HG03558 (cell line): ENCODE measurements around the gene CORO7.

Experiments
- ATAC-seq: cut with Tn5 transposase; IDR thresholded peaks from one replicate; pipeline ENCODE4 v1.9.1; 2021; ENCODE audit warnings: moderate number of reproducible peaks; ENCODE audit not compliant: unreplicated experiment; ENCODE audit errors: extremely low read depth

The CORO7 gene

DNA sequence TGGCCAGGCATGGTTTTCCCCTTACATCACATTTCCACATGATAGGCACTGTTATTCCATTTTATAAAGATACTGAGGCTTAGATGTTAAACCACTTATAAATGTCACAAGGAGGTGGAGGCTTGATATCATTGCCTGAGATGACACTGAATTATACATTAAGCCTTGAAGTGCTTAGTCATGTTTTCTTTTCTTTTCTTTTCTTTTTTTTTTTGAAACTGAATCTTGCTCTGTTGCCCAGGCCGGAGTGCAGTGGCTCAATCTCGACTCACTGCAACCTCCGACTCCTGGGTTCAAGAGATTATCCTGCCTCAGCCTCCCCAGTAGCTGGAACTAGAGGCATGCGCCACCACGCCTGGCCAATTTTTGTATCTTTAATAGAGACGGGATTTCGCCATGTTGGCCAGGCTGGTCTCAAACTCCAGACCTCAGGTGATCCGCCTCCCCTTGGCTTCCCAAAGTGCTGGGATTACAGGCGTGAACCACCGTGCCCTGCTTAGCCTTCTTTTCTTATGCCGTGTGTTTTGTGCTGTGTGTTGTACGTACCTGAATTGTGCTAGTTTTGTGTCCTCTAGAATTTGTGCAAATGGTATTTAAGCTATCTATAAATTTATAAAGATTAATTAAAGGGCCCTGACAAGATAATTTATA is 10.5 kb upstream of the CORO7 start:
- ATAC-seq = no peak

GRCh38 chr16:4426021-4426684 is 9.8 kb upstream of the CORO7 start:
- ATAC-seq = no peak

GRCh38 chr16:4425378-4426020 is 9.1 kb upstream of the CORO7 start, which contains the start of gene DNAJA3:
Gene DNAJA3, plus strand, starts transcription at chr16:4425868. Its CDS starts 14 bp downstream, at chr16:4425882.
- ATAC-seq = peak; percentile 82

- ATAC-seq = no peak
These were observed 4.2 kb upstream of the CORO7 start for GRCh38 chr16:4420505-4421105.

DNA sequence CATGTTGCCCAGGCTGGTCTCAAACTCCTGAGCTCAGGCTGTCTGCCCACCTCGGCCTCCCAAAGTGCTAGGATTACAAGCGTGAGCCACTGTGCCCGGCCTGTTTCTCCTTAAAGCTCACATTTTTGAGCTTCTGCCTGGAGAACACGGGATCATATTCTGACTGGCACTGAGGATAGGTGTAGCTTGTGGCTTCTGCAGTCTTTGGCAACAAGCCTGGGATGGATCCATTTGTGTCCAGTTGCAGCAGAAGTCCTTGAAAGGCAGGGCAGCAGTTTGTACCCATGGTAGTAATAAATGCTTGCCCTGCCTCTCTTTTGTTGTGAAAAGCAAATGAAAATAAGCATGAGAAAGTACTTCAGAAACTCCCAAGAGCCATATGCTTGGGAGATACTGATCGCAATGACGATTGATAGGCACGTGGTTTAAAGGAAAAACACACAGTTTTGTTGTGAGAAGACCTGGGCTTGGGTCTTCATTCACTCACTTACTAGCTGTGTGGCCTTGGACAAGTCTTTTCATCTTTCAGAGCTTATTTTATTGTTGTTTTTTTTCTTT is 3.1 kb upstream of the CORO7 start:
- ATAC-seq = no peak

DNA sequence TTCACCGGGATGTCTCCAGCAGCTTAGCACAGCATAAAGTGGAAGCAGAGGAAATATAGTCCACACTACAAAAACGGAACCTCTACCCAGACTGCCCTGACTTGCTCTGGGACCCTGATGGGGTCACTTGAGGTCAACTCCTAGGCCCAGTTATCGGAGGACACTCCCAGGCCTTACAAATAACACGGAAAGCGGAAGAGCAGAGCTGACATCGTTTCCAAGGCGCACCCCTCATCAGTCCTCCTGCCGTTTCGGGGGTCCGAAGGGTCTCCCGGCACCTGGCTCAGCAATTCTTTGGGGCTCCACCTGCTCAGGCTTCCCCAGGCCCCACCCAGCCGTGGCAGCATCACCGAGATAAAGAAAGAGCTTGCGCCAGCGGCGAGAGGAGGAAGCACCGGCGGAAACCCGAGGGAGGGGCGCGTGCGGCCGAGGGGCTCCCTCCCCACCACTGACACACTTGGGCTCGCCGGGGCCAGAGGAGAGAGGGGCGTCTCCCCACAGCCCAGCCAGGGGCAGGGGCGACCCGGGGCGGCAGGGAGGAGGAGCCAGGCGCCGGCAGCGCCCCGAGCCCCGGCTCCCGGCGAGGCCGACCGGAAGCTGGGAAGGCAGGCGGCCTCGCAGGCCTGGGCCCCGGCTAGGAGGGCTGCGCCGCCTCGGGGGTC is 727 bp downstream of the CORO7 start:
- ATAC-seq = no peak

DNA sequence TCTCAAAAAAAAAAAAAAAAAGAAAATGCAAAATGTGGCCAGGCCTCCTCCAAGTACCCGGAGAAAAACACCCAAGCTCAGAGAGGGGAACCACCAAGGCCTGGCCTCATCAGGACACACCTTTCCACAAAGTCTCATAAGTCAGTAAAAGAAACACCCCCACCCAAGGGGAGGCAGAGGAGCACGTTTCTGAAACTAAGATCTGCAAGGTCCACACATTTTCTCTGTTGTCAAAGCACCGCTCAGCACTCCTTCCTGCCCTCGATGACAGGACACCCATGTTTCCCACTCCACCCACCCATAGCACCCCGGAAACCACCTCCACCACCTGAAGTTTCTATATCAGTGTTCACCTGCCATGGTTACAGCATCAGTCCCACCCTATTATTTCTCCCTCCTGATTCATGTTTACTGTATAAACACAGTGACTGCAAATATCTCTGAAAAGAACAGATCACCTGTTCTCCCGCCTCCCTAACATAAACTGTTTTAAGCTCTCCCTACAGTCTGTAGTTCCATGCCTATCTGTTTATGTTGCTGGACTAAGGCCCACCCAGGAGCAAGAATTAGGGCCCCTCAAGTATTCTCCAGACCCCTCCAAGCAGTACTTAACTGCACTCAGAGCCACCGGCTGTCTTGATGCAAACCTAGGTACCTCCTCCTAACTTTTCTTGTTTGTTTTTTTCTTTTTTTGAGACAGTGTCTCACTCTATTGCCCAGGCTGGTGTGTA is 2.0 kb downstream of the CORO7 start:
- peak; percentile 48 for ATAC-seq

DNA sequence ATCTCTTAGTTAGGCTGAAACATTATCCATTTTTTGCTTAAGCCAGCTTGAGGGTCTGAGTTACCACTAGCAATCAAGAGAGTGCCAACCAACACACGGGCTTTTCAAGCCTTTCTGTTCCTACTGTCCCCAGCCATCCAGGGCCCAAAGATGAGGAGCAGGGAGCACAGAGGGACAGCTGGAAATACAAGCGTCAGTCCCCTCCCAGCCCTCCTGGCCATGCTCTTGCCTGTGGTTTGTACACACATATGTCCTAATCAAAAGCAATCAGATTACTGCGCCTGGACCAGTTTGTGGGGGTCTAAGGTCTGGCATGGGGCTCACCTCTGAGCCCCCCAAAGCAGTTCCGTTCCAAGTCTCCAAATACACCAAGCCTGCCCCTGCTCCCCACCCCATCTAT is 3.5 kb downstream of the CORO7 start:
- no peak for ATAC-seq

GRCh38 chr16:4412159-4412558 is 4.2 kb downstream of the CORO7 start:
- ATAC-seq = no peak

- ATAC-seq = no peak
These were observed 4.7 kb downstream of the CORO7 start for GRCh38 chr16:4411684-4412083.

GRCh38 chr16:4410335-4411075 is 5.9 kb downstream of the CORO7 start:
- ATAC-seq = no peak

GRCh38 chr16:4409081-4409932 is 7.1 kb downstream of the CORO7 start:
- no peak for ATAC-seq

- ATAC-seq = no peak
These were observed 8.1 kb downstream of the CORO7 start for GRCh38 chr16:4408323-4408690.

GRCh38 chr16:4407543-4408322 is 8.7 kb downstream of the CORO7 start:
- no peak for ATAC-seq

- ATAC-seq = no peak
These were observed 11.3 kb downstream of the CORO7 start for GRCh38 chr16:4404967-4405696.

DNA sequence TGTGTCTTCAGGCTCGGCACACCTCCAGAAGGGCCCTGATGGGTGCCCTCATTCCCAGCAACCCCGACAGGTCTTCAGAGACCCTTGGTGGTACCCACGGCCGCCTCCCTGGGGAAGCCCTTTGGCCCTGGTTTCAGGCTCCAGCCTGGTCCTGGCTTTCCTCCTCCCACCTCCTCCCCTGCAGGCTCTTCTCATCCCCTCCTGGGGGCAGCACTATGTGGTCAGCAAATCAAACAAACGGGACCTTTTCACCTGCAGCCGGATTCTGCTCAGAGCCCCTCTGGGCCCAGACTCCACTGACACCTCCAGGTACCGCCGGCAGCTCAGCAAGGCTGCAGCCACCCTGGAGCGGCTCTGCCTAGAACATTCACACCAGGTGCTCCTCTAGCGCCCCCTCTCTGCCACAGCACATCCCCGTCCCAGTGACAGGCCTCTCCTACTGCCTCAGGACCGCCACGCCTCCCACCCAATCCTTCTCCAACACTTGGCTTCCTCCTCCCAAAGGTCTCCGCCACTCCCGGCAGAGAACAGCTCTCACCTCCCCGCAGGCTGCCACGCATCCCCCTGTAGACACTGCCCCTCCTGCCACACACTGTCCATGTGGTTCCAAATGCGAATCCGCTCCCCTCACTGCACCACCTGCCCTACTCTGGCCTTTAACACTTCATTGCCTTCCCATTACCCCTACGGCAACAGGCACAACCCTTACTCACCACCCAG is 12.0 kb downstream of the CORO7 start:
- no peak for ATAC-seq
